Bronchial epithelial cell (primary cell): ENCODE data around the gene CEP112. TPM values are rescaled to one million over a fixed set of nuclear protein-coding genes. Genes with fewer than 3 reads are reported as not detected.
A peak's percentile ranks its signal among the peaks of the same experiment; 100 is the strongest.

Experiments
- DNase-seq: peaks from one replicate; pipeline ENCODE4 v3.0.0-alpha.2; 2010; ENCODE audit warnings: low read depth
- FAIRE-seq: peaks from 2 replicates; lab custom pipeline; 2011; peaks lifted over from hg19 to GRCh38; lab: Jason Lieb, UNC
- H3K27me3 ChIP-seq: 2 replicates; pipeline ENCODE4 v1.5.1; 2011; ENCODE audit warnings: low read length; ENCODE audit not compliant: control insufficient read depth, insufficient read depth
- H3K36me3 ChIP-seq: 2 replicates; pipeline ENCODE4 v1.5.1; 2011; ENCODE audit warnings: low read length; ENCODE audit not compliant: control insufficient read depth, insufficient read depth
- H3K4me3 ChIP-seq: 2 replicates; pipeline ENCODE4 v1.5.1; 2011; ENCODE audit warnings: mild to moderate bottlenecking, low read depth, low read length, control low read depth
- total RNA-seq: library from RNA; depleted of rRNA; stranded (reverse); fragments of >200 nt; gene quantifications from 2 replicates; pipeline ENCODE4 v1.2.1, GENCODE V29; 2014
- TF ChIP-seq, protein P1 (sequence below): IDR thresholded peaks from 2 replicates; pipeline ENCODE4 v1.5.1; 2011; ENCODE audit warnings: mild to moderate bottlenecking, moderate library complexity, low read length, control low read depth, inconsistent platforms; ENCODE audit not compliant: insufficient read depth, severe bottlenecking

The CEP112 gene
- total RNA-seq, 1 donor from 2014 or later = 2.4 TPM

DNA sequence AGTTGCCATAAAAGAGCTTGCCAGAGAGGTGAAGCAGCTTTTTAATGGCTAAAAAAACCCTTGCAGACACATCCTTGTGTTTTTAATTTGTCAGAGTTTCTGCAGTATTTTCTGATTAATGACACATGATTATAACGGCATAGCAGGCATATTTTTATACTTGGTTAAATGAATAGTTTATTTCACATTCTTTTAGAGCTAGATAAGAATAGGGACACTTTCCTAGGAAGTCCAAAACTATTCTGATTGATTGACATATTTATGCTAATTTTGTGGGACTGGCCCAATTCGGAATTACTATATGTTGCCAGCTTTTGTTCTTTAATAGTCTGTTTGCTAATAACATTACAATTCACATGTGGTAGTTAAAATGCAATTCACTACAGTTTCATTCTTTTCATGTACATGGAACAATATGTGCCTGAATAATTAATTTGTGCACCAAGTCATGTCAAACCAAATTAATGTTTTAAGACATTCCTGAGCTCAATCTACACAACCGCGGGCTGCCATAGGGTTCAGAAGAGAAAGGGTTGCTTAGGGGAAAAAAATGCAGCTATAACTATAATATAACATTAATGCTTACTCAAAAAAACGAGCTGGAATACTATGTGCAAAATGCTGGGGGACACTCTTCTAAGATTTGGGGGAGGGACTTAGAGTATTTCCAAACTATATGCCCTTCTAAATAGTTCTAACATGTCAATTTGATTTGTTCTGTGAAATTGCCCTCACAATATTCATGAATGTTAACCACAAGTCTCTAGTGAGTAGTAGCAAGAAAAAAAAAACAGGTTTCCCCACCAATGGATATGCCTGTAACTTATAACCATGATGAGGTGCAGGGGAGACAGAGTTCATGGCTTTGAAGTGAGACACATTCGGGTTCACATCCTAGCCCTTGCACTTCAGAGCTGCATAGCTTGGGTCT, 305.4 kb downstream of the CEP112 start:
- FAIRE-seq = no peak
- TF ChIP-seq, protein P1, sequence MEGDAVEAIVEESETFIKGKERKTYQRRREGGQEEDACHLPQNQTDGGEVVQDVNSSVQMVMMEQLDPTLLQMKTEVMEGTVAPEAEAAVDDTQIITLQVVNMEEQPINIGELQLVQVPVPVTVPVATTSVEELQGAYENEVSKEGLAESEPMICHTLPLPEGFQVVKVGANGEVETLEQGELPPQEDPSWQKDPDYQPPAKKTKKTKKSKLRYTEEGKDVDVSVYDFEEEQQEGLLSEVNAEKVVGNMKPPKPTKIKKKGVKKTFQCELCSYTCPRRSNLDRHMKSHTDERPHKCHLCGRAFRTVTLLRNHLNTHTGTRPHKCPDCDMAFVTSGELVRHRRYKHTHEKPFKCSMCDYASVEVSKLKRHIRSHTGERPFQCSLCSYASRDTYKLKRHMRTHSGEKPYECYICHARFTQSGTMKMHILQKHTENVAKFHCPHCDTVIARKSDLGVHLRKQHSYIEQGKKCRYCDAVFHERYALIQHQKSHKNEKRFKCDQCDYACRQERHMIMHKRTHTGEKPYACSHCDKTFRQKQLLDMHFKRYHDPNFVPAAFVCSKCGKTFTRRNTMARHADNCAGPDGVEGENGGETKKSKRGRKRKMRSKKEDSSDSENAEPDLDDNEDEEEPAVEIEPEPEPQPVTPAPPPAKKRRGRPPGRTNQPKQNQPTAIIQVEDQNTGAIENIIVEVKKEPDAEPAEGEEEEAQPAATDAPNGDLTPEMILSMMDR = no peak
- H3K27me3 ChIP-seq = no peaks in the 10 kb centered on the region
- H3K36me3 ChIP-seq = no peaks in the 10 kb centered on the region
- no peak overlapping the region for H3K4me3 ChIP-seq
- DNase-seq = no peak

DNA sequence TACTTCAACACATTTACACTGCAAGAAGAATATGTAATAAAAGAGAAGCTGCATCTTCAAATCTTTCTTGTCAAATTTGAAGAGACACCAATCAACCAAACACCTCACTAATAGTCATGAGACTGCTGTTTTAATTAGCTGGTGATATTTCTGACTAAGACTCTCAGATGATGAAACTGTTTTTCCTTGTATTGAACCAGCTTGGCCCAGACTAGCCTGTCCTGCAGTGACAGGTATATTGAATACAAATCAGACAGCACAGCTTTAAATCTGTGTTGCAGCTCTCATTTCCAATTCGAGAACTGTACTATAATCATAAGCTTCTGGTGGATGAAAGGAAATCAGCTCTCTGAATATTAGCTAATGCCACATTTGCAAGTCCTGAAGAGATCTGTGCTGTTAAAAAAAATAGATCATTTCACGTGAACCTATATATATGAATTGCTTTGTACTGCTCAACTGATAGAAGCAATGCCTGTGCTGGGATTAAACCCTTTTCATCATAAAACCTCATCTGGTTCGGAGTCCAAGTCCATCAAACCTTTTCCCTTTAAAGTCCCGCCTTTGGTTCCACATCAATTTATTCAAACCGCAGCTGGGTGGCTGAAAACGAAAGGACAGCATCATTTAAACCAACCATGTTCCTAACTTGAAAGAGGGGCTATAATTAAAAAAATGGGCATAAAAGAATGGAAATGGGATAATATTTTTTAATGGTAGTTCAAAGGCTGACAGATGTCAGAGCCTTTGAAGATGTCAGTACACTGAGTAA, 306.2 kb downstream of the CEP112 start:
- TF ChIP-seq, protein P1 = no peak
- Histone ChIP-seq H3K36me3 (no peaks in the 10 kb centered on the region), H3K27me3 (no peaks in the 10 kb centered on the region), H3K4me3 (no peak overlapping the region)
- FAIRE-seq = no peak
- DNase-seq = peak; percentile 78

- Histone ChIP-seq H3K4me3 (no peak overlapping the region), H3K27me3 (no peaks in the 10 kb centered on the region), H3K36me3 (no peaks in the 10 kb centered on the region)
- TF ChIP-seq, protein P1 = no peak
- DNase-seq = no peak
- no peak for FAIRE-seq
Measured at GRCh38 chr17:65876985-65877384, 314.9 kb downstream of the CEP112 start.

GRCh38 chr17:65868881-65869280, 323.1 kb downstream of the CEP112 start:
- Histone ChIP-seq H3K4me3 (no peak overlapping the region), H3K36me3 (no peaks in the 10 kb centered on the region), H3K27me3 (no peaks in the 10 kb centered on the region)
- DNase-seq (no peak), FAIRE-seq (no peak)
- TF ChIP-seq, protein P1 = no peak

- DNase-seq (no peak), FAIRE-seq (no peak)
- H3K36me3 ChIP-seq = no peaks in the 10 kb centered on the region
- no peak overlapping the region for H3K4me3 ChIP-seq
- TF ChIP-seq, protein P1 = no peak
- H3K27me3 ChIP-seq = no peaks in the 10 kb centered on the region
Measured at GRCh38 chr17:65867014-65867413, 324.9 kb downstream of the CEP112 start.
